SU-DHL-6 (cell line): ENCODE data around the gene CLIP4.

Source experiments
- CTCF ChIP-seq: fragments of 200-600 bp; sonication (generic); IDR thresholded peaks from one replicate; pipeline ENCODE4 v1.5.1; 2017; ENCODE audit warnings: antibody characterized with exemption, mild to moderate bottlenecking, low read length, moderate library complexity; ENCODE audit not compliant: insufficient read depth, poor library complexity, severe bottlenecking
- EZH2phosphoT487 ChIP-seq: fragments of 200-600 bp; sonication (generic), shearing (Covaris generic); conservative IDR thresholded peaks from 2 replicates; pipeline ENCODE4 v1.6.1; 2018; ENCODE audit warnings: mild to moderate bottlenecking, antibody characterized with exemption, low read length, moderate library complexity, mixed read lengths

GRCh38 chr2:29134933-29135332 lies 19.7 kb downstream of the CLIP4 start:
- TF ChIP-seq CTCF (no peak), EZH2phosphoT487 (no peak)
